ENCODE data around the gene B4GALNT1.

- no peak for TF ChIP-seq CTCF (conservative IDR thresholded peaks at IDR 0.05 in 1 of 2, IDR thresholded peaks at IDR 0.05 in 1 of 2; ENCODE audit: low read depth in 1 of 2, low read length in 2 of 2)
- no peak for TF ChIP-seq EZH2 (IDR thresholded peaks at IDR 0.05; ENCODE audit: low read length, missing control alignments)
Observed at GRCh38 chr12:57606821-57607220, 26.2 kb downstream of the B4GALNT1 start.

All from fibroblast of lung (primary cell).